ENCODE data around the gene ARL15. TPM values are rescaled to one million over a fixed set of nuclear protein-coding genes. Genes with fewer than 3 reads are reported as not detected.

Gene ARL15
- total RNA-seq, 1 experiment from 2014 or later = 13.0 TPM

GRCh38 chr5:53943938-53944337 is 366.4 kb downstream of the ARL15 start:
- no peak overlapping the region for H2BK20ac ChIP-seq (ENCODE audit: low read depth, low read length, poor library complexity, severe bottlenecking)
- H3K4me1 ChIP-seq (ENCODE audit: insufficient read depth, low read length) = peaks cover 6% of the 10 kb centered on the region; the same call in 1 of the 2 replicates
- H3K79me2 ChIP-seq (ENCODE audit: insufficient read depth, low read length) = no peaks in the 10 kb centered on the region
- H3K56ac ChIP-seq (ENCODE audit: insufficient read length, low read depth, low read length) = no peak overlapping the region
- no peak overlapping the region for H3K9ac ChIP-seq (ENCODE audit: extremely low read depth, insufficient read length, low read length)
- H3K79me1 ChIP-seq (ENCODE audit: insufficient read depth, low read depth, low read length, poor library complexity, severe bottlenecking) = no peaks in the 10 kb centered on the region
- no peak overlapping the region for H3T11ph ChIP-seq (ENCODE audit: low read length)
- H3K23ac ChIP-seq (ENCODE audit: insufficient read length, low read depth, low read length) = no peak overlapping the region
- Mint-ChIP-seq H3K9me3 (no peaks in the 10 kb centered on the region), H3K36me3 (ENCODE audit: insufficient read depth in 1 of 3, low read depth in 3 of 3) (peaks cover 0 to 8% (median 3%) of the 10 kb centered on the region in 3 experiments; a peak in 6 of 7 replicates), H3K4me1 (peaks cover 43 to 46% of the 10 kb centered on the region in 2 experiments), H3K27ac (no peak overlapping the region), H3K4me3 (no peak overlapping the region), H3K27me3 (ENCODE audit: low read depth) (no peaks in the 10 kb centered on the region)
- no peaks in the 10 kb centered on the region for H4K20me1 ChIP-seq (ENCODE audit: control insufficient read depth, insufficient read depth, insufficient read length)
- H2AK5ac ChIP-seq (ENCODE audit: insufficient read length, low read length) = no peak overlapping the region
- no peaks in the 10 kb centered on the region for H3K23me2 ChIP-seq (ENCODE audit: insufficient read length, low read depth, low read length, poor library complexity, severe bottlenecking)
- no peaks in the 10 kb centered on the region for H3K27me3 ChIP-seq (ENCODE audit: insufficient read depth, low read length)
- H3K4ac ChIP-seq (ENCODE audit: low read depth, low read length) = no peak overlapping the region
- H2BK12ac ChIP-seq (ENCODE audit: insufficient read length, low read depth, low read length) = no peak overlapping the region
- H3K14ac ChIP-seq (ENCODE audit: insufficient read depth, low read length) = no peak overlapping the region
- H4K8ac ChIP-seq (replicated peaks; ENCODE audit: insufficient read length, low read depth, low read length) = no peak overlapping the region
- no CpG with 5 or more reads among the region's 1 CpG for WGBS (ENCODE audit: extremely low coverage, insufficient read length, low lambda C conversion rate)
- H3K27ac ChIP-seq (ENCODE audit: insufficient read length, low read depth, low read length) = no peak overlapping the region
- no peak overlapping the region for H2AFZ ChIP-seq (ENCODE audit: low read length)
- no peak for TF ChIP-seq CTCF (conservative IDR thresholded peaks at IDR 0.05)
- DNase-seq = no peak
- no peak overlapping the region for H2BK15ac ChIP-seq (ENCODE audit: low read depth, low read length)
- H3K9me3 ChIP-seq (ENCODE audit: control insufficient read depth, low read depth, low read length) = no peaks in the 10 kb centered on the region
- H3K4me2 ChIP-seq (ENCODE audit: insufficient read depth, insufficient read length, low read length) = no peak overlapping the region
- no peak overlapping the region for H4K91ac ChIP-seq (ENCODE audit: insufficient read length, low read depth, low read length)
- no peak overlapping the region for H4K5ac ChIP-seq (ENCODE audit: insufficient read length, low read depth, low read length)
- H2BK5ac ChIP-seq (ENCODE audit: insufficient read length, low read length) = no peak overlapping the region
- no peak overlapping the region for H3K18ac ChIP-seq (ENCODE audit: insufficient read length, low read depth, low read length)
- H2BK120ac ChIP-seq (ENCODE audit: low read depth, low read length, poor library complexity, severe bottlenecking) = no peak overlapping the region
